GM12874 (cell line): Measurements from ENCODE around the gene ACAA2.

Experiments
- CTCF ChIP-seq: IDR thresholded peaks from 2 replicates; pipeline ENCODE4 v1.5.1; 2011; ENCODE audit warnings: low read depth, mild to moderate bottlenecking, control low read depth, low read length, moderate library complexity; ENCODE audit not compliant: insufficient read depth

ACAA2 gene

DNA sequence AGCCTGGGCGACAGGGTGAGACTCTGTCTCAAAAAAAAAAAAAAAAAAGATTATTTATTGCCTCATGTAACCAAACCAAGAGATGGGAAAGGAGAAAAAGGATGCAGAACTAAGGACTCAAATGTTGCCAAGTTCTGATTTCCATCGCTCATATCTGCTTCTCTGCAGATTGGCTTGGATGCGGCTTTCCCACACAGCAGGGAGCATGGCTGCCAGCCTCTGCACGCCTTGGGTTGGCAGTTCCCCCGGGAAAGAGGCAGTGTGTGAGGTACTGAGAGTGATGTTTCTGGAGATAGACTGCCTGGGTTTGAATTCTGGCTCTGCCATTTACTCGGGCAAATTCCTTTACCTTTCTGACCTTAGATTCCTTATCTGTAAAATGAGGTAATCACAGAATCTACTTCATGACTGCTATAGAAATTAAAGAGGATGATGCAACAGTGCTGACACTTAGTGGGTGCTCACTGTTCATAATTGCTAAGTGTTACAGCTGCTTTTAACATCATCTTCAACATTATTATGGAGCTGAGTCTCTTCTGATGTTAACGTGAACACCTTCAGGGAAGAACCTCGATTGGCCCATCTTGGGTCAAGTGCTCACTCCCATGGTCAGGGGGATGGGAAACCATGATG, 68.8 kb downstream of the ACAA2 start:
- no peak for TF ChIP-seq CTCF

DNA sequence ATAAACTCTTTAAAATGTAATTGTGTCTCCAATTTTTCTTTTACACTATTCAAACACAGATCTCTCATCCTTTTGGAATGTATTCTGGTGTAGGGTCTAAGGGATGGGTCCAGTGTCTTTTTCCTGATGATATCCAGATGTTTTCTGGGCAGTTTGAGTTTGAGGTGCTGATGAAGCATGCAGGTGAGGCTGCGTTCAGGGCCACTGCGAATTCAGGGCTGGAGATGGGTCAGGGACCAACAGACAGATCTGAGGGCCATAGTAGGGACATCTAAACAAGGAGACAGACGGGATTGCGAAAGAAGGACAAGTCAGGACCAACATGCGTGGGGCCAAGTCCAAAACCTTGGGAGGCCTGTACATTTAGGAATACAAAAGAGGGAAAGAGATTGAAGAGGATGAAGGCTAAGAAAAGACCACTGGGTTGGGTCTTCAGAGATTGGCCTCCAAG, 70.2 kb downstream of the ACAA2 start:
- no peak for TF ChIP-seq CTCF

DNA sequence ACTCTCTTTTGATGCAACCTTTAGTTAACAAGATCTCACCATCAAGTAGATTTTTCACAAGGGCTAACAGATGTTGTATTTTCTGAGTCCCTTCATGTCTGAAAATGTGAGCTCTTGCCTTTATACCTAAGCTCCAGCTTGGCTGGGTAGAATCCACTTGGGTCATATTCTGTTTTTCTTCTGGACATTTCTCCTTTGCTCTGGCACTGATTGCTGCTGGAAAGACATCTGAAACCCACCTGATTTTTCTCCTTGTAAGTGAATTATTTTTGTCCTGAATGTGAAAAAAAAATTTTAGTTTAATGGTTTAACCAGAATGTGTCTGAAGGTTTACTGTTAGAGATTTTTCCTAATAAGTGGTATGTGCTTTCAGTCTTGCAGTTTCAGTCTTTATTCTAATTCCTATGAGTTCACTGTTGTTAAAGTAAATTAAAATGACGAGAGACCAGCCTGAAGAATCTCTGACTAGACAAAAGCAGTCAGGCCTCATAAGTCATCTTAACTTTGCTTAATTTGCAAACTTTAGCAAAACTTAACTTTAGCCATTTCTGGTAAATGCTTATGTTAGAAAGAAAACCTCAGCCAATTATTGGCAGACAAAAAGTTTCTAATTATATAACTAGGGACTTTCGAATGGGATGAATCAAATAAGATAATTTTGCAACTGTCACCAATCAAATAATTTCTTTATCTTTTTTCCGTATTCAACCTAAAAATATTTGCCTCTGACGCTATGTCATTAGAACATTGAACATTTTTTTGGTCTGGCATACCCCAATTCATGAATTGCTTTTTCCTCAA, 70.8 kb downstream of the ACAA2 start:
- TF ChIP-seq CTCF, result no peak

DNA sequence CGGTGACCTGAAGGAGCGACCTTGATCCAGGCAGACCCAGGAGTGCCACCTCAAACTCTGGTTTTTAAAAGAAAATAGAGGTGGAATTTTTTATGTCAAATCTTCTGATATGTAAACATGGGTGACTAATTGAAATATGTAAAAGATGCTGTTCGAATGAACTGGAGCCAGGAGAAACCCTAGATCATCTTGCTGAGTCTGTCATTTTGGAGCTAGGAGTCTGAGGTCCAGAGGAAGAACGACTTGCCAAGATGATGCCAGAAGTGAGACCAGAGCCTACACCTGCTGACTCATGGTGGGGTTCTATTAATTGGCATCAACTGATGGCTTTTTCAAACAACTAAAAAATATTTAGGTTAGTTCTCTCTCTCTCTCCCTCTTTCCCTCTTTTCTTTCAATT, 74.1 kb downstream of the ACAA2 start:
- TF ChIP-seq CTCF, result no peak

DNA sequence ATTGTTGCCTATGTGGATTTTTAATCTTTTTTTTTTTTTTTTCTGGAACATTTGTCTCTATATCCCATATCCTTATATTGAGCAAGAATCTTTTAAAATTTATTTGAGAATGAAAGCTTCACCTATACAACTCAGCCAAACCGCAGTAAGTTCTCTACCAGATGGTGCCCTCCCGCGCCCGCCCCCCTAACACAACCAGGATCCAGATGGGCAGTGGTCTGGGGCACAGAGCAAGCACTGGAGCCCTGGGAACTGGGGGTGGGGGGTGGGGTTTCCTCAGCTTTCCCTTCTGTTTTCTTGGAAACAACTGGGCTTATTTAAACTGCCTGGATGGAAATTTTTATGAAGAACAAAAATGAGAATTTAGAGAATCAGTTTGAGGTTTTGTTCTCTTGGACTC, 74.6 kb downstream of the ACAA2 start:
- TF ChIP-seq CTCF, result no peak

- TF ChIP-seq CTCF, result no peak
Observed at GRCh38 chr18:49734836-49735235, 78.5 kb downstream of the ACAA2 start.

DNA sequence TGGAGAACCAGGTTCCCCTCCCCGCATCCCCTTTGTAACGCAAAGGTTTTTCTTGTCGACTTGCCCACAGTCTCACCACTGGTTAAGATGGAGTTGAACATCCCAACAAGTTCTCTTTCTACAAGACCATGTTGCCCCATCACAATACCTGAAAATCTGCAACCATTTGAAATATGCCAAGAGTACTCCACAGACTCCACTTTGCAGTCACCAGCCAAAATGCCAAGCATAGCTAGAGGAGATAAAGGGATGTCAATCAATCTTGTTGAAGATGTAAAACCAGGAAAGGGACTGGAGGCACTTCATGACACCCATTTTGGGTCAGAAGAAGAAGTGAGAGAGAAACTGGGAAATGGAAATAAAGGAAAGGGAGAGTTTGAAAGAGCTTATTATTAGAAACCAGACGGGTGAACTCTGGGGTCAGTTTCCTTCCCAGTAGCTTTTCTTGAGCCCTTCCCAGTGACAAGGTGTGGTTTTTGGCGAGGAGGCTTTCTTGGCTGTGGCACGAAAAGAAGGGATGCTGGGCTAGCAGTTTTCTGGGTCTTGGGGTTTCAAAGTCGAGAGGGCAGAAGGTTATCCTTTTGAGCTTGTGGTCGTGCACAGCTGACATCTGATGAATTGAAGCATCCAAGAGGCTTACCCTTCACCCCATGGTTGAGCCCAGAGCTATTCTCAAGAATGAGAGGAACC, 79.3 kb downstream of the ACAA2 start:
- TF ChIP-seq CTCF, result no peak
